Measurements from ENCODE around the gene CDC45.

Gene CDC45

DNA sequence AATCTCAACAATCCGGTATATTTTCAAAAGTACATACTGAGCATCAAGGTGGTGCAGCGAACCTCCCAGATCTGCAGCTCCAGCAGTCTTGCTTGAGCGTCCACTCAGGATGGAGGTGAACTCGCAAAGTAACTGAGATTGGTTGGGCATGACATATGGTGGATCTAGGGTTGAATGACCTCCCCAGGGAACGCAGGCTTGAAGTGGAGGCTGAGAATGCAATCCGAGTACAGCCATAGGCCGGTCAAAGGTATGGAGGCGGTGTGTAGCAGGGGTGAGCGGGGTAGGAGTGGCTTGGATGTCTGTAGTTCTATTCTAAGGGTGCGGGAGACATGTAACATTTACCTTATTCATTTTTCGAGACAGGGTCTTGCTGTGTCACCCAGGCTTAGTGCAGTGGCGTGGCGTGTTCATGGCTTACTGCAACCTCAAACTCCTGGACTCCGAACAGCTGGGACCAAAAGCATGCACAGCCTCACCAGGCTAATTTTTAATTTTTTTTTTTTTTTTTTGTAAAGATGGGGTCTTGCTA lies 31.6 kb upstream of the CDC45 start:
- peak; percentile 86 for DNase-seq (ENCODE audit: low spot score)

GRCh38 chr22:19448739-19449421 lies 30.8 kb upstream of the CDC45 start:
- peak; percentile 47 for DNase-seq (ENCODE audit: low spot score)

DNA sequence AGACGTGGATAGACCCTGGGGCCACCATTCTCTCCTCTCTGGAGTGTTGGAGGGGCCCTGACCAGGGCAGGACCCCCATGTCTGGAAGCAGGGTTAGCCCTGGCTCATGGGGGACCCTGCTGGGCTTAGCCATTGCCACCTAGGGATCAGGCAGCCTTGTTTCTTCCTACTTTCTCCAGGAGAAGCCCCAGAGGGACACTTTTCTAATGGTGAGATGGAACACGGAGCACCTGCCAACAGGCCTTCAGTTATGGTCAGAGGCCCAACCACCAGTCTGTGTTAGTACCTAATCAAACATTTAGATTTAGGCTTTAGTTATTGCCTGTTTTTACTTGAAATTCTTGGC lies 30.3 kb upstream of the CDC45 start:
- no peak for DNase-seq (ENCODE audit: low spot score)

DNA sequence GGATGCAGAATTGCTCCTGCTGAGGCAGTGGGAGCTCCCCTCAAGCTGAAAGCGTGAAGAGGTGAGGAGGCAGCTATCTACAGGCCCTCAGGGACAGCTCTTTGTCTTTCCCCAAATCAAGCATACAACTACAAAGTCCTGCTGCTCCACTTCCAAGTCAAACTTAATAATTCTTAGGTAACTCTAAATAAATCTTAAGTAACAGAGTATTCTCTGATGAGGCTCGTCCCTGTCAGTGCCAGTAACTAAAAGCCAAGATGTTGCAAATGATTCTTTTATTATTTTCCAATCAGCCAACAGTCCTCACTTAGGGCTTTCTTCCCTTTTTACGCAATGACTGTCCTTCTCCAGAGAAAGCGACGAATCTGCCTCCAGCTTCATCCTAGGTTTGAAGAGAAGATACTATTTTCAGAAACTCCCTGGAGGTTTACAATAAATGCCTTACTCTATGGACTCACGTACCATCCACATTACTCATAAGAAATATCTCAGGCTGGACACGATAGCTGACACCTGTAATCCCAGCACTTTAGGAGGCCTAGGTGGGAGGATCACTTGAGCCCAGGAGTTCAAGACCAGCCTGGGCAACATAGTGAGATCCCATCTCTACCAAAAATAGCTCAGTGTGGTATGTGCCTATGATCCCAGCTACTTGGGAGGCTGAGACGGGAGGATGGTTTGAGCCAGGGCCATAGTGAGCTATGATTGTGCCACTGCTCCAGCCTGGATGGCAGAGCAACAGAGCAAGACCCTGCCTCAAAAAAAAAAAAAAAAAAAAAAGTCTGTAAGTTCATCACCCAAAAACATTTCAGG lies 29.2 kb upstream of the CDC45 start:
- DNase-seq (ENCODE audit: low spot score) = no peak

DNA sequence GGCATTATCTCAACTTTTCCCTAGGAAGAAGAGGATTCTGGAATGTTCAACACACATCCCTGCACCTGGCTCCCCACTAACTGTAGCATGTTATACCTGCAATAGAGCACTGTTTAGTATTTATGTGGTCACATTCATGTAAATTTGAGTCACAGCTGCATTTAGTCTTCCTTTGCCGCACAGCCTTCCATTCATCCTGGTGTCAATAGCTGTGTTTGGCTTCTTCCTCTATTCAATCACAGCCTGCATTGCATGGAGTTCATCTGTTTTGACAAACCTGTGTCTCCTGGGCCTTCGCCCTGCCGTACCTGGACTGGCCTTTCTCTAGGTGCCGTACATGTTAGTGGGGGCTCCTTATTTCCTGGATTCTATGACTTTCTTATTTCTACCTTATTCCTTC lies 28.1 kb upstream of the CDC45 start:
- no peak for DNase-seq (ENCODE audit: low spot score)

DNA sequence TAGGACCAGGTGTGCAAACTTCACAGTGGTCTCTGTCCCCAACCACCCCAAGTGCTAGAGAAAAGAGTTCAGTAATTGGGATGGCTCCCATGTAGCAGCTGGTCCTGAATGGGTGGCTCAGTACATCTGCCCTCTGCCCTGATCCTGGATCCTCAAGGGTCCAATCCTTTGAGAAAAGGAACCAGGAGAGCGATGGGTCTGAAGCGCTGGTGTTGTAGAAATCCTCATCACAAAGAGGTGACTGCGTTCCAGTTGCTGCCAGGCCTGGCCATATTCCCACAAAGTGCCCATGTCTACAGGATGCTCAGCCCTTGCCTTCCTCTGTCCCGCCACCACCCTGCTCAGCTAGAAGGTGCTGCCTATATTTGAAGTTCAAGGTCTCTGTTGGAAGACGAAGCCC lies 26.0 kb upstream of the CDC45 start:
- no peak for DNase-seq (ENCODE audit: low spot score)

- DNase-seq (ENCODE audit: low spot score) = no peak
Observed at GRCh38 chr22:19454156-19454555, 25.6 kb upstream of the CDC45 start.

- no peak for DNase-seq (ENCODE audit: low spot score)
Observed at GRCh38 chr22:19455033-19455432, 24.7 kb upstream of the CDC45 start.

DNA sequence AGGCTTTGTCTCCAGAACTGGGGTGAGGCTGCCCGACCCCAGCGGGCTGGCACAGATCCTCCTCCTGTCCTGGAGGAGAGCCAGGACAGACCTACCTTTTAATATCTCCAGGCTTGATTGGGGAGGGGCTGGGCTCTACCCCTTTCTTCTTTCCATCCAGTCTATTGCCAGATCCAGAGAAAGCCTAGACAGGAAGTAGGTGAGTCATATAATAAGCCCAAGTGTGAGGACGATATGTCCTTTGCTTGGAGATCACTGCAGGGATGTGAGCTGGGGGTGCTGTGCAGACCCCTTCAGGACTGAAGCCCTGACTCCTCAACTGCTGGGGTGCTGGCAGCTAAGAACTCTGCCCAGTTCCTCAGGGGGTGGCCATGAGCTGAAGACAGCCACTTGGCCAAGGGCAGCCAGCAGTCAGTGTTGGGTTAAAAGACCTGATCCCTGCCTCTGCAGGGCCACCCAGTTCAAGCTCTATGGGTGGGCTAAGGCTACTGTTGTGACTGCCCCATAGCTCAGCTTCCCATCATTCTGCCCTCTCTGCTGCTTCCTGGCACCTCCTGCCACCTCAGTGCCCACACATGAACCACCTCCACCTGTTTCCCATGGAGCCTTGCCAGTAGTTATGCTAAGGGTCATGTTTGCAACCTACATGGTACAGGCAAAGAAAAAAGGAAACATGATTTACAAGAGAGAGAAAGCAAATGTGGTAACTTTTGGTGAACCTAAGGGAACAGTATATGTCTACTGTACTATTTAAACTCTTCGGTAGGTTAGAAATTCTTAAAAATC lies 23.9 kb upstream of the CDC45 start:
- DNase-seq (ENCODE audit: low spot score) = no peak

GRCh38 chr22:19456541-19456940 lies 23.2 kb upstream of the CDC45 start:
- DNase-seq (ENCODE audit: low spot score) = no peak

- DNase-seq (ENCODE audit: low spot score) = no peak
Observed at GRCh38 chr22:19457828-19458428, 21.8 kb upstream of the CDC45 start.

DNA sequence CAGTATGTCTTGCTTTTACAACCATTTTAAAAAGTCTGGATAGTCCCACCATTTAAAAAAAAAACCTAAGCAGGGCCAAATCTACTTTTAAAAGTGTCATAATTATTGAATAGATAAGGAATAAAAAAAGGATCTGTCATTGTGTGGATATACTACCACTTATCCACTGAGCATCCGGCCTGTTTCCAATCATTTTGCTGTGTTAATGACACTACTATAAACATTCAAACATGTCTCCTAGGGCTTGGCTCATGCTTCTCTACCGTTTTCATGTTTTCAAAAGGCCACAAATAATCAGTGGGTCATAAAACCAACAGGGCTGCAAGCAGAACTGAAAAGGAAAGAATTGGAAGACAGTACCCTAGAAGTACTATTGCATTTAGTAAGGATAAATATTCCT lies 19.7 kb upstream of the CDC45 start:
- DNase-seq (ENCODE audit: low spot score) = no peak

DNA sequence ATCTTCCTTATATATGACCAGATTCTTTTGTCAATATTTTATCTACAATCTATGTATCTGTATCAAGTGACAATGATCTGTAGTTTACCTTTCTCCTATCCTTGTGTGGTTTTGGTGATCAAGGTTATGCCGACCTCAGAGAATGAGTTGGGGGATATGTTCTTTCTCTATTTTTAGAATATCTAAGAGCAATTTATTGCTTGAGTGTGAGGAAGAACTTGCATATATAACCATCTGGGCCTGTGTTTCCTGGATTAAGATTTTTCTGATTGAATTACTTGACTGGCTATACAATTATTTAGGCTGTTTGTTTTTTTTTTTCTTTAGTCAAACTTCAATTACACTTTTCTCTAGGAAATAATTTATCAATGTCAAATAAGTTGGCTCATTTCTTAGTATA lies 18.2 kb upstream of the CDC45 start:
- DNase-seq (ENCODE audit: low spot score) = no peak

GRCh38 chr22:19463008-19463407 lies 16.7 kb upstream of the CDC45 start:
- DNase-seq (ENCODE audit: low spot score) = no peak

GRCh38 chr22:19463491-19464469 lies 15.9 kb upstream of the CDC45 start:
- DNase-seq (ENCODE audit: low spot score) = no peak

DNA sequence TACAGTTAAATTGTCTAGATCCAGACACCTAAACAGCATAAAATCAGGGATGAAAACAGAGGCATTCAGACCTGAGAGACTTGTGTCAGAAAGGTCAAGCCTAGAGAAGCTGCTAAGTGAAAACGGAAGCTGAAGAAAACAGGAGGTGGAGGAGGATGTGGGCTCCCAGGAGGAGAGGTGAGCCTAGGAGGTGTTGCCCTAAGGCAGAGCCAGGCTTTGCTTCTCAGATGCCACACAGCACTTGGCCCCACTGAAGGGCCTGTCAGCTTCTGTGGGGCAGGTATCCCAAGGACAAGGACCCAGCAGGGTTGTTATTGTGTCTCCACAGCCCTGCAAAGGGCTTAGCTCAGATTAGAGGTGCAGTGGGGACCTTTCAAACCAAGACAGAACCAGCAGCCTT lies 15.2 kb upstream of the CDC45 start:
- no peak for DNase-seq (ENCODE audit: low spot score)

GRCh38 chr22:19464975-19465374 lies 14.7 kb upstream of the CDC45 start:
- DNase-seq (ENCODE audit: low spot score) = no peak

DNA sequence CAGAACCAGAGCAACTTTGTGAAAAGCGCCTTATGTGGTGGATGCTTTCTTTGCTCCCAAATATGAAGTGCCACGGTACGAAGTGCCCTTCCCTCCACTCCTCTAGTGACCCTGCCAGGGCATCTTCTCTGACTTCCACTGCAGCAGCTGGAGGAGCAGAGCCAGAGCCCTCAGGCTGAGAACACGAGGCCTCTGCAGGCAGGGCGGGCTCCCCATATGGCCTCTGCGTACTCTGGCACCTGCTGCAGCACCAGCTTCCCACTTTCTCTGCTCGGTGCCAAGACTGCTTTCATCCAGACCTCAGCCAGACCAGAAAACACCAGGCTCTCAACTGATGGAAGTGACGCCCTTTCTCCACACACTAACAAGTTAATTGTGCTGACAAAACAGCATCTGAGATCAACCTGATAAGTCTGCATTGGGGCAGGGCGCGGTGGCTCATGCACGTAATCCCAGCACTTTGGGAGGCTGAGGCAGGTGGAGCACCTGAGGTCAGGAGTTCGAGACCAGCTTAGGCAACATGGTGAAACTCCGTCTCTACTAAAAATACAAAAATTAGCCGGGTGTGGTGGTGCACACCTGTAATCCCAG lies 13.5 kb upstream of the CDC45 start:
- DNase-seq (ENCODE audit: low spot score) = no peak

DNA sequence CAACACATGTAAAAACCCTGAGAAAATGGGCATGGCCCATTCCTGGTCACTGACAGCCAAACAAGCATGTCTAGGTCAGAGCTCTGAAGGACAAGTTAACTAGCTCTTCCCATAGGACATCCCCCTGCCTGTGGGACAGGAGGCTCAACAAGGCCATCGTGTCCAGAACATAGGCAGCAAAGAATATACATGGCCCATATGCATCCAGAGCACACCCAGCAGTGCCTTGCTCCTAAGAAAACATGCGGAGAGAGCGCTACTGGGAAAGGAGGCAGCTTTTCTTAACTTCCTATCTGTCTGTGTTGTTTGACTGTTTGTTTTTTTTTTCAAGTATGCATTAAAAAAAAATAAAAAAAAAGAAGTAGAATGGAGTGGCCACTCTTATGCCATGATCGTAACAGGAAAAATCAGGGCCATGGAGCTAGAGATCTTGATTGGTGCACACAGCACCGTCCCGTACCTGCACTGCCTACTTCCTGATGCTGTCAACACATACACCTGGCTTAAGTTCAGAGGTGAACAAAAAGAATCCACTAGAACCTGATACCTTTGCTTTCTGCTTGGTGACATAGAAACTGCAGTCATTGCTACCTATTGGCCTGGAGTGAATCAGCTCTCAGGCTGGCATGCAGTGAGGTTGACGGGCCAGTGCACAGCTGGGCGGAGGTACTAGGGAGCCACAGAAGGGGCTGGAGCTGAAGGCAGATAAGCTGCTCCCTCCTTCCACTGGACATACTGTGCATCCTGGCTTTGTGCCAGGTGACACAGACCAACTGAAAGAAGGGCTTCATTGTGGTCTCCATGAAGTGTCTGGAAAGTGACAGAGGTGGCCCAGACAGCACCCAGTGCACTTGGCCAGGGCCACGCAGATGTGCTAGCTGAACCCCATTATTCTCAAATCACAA lies 12.6 kb upstream of the CDC45 start:
- DNase-seq (ENCODE audit: low spot score) = no peak

- no peak for DNase-seq (ENCODE audit: low spot score)
Observed at GRCh38 chr22:19467912-19468311, 11.8 kb upstream of the CDC45 start.

All from D341Med (cell line).